WTC11 (cell line): ENCODE measurements around the gene ATP8B4. TPM values are rescaled to one million over a fixed set of nuclear protein-coding genes. Genes with fewer than 3 reads are reported as not detected.

Experiments used
- ATAC-seq: fragments of 200-7000 bp; cut with Tn5 transposase; 2 replicates; pipeline ENCODE4 v1.10.0; 2021; ENCODE audit warnings: mild to moderate bottlenecking, moderate library complexity
- CTCF ChIA-PET: fragments of 300-600 bp; sonication (Branson Sonifier 250); formaldehyde crosslinking; loops from one replicate; lab custom pipeline; 2021; ENCODE audit warnings: antibody characterized with exemption; lab: Charles Lee
- POLR2A ChIA-PET: fragments of 350-600 bp; sonication (Branson Sonifier 250); formaldehyde crosslinking; loops from one replicate; lab custom pipeline; 2021; ENCODE audit warnings: antibody characterized with exemption; lab: Charles Lee
- DNase-seq: peaks from one replicate; pipeline ENCODE4 v3.0.0; 2021; ENCODE audit warnings: low spot score
- H3K27ac Mint-ChIP-seq: 2 replicates; pipeline ENCODE4 v1.8.0; 2021; ENCODE audit warnings: mixed read lengths
- H3K27me3 Mint-ChIP-seq: 2 replicates; pipeline ENCODE4 v1.8.0; 2021; ENCODE audit warnings: low read depth, mild to moderate bottlenecking, moderate library complexity, mixed read lengths
- H3K36me3 Mint-ChIP-seq: 2 replicates; pipeline ENCODE4 v1.8.0; 2021; ENCODE audit warnings: mixed read lengths
- H3K4me1 Mint-ChIP-seq: 2 replicates; pipeline ENCODE4 v1.8.0; 2022; ENCODE audit warnings: mixed read lengths
- H3K4me3 Mint-ChIP-seq: 2 replicates; pipeline ENCODE4 v1.8.0; 2021; ENCODE audit warnings: mild to moderate bottlenecking, moderate library complexity, mixed read lengths
- H3K9me3 Mint-ChIP-seq: 2 replicates; pipeline ENCODE4 v1.8.0; 2021; ENCODE audit warnings: mixed read lengths
- CBFB ChIP-seq: sonication (generic); formaldehyde crosslinking; IDR thresholded peaks from 2 replicates; pipeline ENCODE4 v1.8.1; 2022; ENCODE audit warnings: mild to moderate bottlenecking, low read depth, missing genetic modification reagents
- E2F4 ChIP-seq: sonication (generic); formaldehyde crosslinking; IDR thresholded peaks from 2 replicates; pipeline ENCODE4 v1.8.1; 2022; ENCODE audit warnings: low read depth, mild to moderate bottlenecking, moderate library complexity, missing genetic modification reagents, borderline replicate concordance
- ELF4 ChIP-seq: sonication (generic); formaldehyde crosslinking; IDR thresholded peaks from 2 replicates; pipeline ENCODE4 v1.8.1; 2022; ENCODE audit warnings: low read depth, mild to moderate bottlenecking, moderate library complexity, missing genetic modification reagents
- FOXP1 ChIP-seq: sonication (generic); formaldehyde crosslinking; IDR thresholded peaks from 2 replicates; pipeline ENCODE4 v1.8.0; 2022; ENCODE audit warnings: missing genetic modification reagents, mild to moderate bottlenecking, moderate library complexity, borderline replicate concordance
- GRHL2 ChIP-seq: fragments of 250-450 bp; sonication (Bioruptor Pico); IDR thresholded peaks from 2 replicates; pipeline ENCODE4 v1.8.0; 2022; ENCODE audit warnings: mild to moderate bottlenecking, moderate library complexity; ENCODE audit not compliant: insufficient replicate concordance, severe bottlenecking
- HMGA2 ChIP-seq: fragments of 250-450 bp; sonication (Bioruptor Pico); IDR thresholded peaks from 2 replicates; pipeline ENCODE4 v1.4.0; 2021; ENCODE audit warnings: mild to moderate bottlenecking, moderate library complexity
- JAZF1 ChIP-seq: fragments of 250-450 bp; sonication (Bioruptor Pico); IDR thresholded peaks from 2 replicates; pipeline ENCODE4 v1.9.0; 2021; ENCODE audit warnings: moderate library complexity, mild to moderate bottlenecking, inconsistent platforms
- JUN ChIP-seq: sonication (generic); formaldehyde crosslinking; IDR thresholded peaks from 2 replicates; pipeline ENCODE4 v1.8.0; 2023; ENCODE audit warnings: mild to moderate bottlenecking, missing genetic modification reagents
- NFE2L1 ChIP-seq: sonication (generic); formaldehyde crosslinking; IDR thresholded peaks from 2 replicates; pipeline ENCODE4 v1.8.1; 2023; ENCODE audit warnings: missing genetic modification reagents
- NR2C2 ChIP-seq: sonication (generic); formaldehyde crosslinking; IDR thresholded peaks from 2 replicates; pipeline ENCODE4 v1.8.0; 2022; ENCODE audit warnings: mild to moderate bottlenecking, missing genetic modification reagents
- ZNF138 ChIP-seq: sonication (generic); formaldehyde crosslinking; conservative IDR thresholded peaks from 2 replicates; pipeline ENCODE4 v1.8.1; 2022; ENCODE audit warnings: mild to moderate bottlenecking, moderate library complexity, missing genetic modification reagents
- ZNF219 ChIP-seq: sonication (generic); formaldehyde crosslinking; IDR thresholded peaks from 2 replicates; pipeline ENCODE4 v1.8.0; 2023; ENCODE audit warnings: missing genetic modification reagents, mild to moderate bottlenecking, borderline replicate concordance
- ZNF232 ChIP-seq: sonication (generic); formaldehyde crosslinking; IDR thresholded peaks from 2 replicates; pipeline ENCODE4 v1.8.0; 2022; ENCODE audit warnings: mild to moderate bottlenecking, missing genetic modification reagents
- ZNF263 ChIP-seq: sonication (generic); formaldehyde crosslinking; IDR thresholded peaks from 2 replicates; pipeline ENCODE4 v1.8.1; 2022; ENCODE audit warnings: low read depth, mild to moderate bottlenecking, moderate library complexity, missing genetic modification reagents
- ZNF281 ChIP-seq: sonication (generic); formaldehyde crosslinking; IDR thresholded peaks from 2 replicates; pipeline ENCODE4 v1.8.0; 2023; ENCODE audit warnings: mild to moderate bottlenecking, missing genetic modification reagents
- ZNF317 ChIP-seq: sonication (generic); formaldehyde crosslinking; IDR thresholded peaks from 2 replicates; pipeline ENCODE4 v1.8.1; 2023; ENCODE audit warnings: low read depth, mild to moderate bottlenecking, moderate library complexity, missing genetic modification reagents, borderline replicate concordance
- total RNA-seq: library from RNA; stranded (reverse); gene quantifications from 3 replicates; pipeline ENCODE4 v1.2.3, GENCODE V29; 2021
- TF ChIP-seq, protein P1 (sequence below): fragments of 250-450 bp; sonication (Bioruptor Pico); IDR thresholded peaks from 2 replicates; pipeline ENCODE4 v2.1.2; 2022; ENCODE audit warnings: mild to moderate bottlenecking, moderate library complexity
- TF ChIP-seq, protein P2 (sequence below): sonication (generic); formaldehyde crosslinking; IDR thresholded peaks from 2 replicates; pipeline ENCODE4 v1.8.0; 2022; ENCODE audit warnings: mild to moderate bottlenecking, missing genetic modification reagents
- TF ChIP-seq, protein P3 (sequence below): sonication (generic); formaldehyde crosslinking; IDR thresholded peaks from 2 replicates; pipeline ENCODE4 v1.8.1; 2023; ENCODE audit warnings: mild to moderate bottlenecking, missing genetic modification reagents
- TF ChIP-seq, protein P4 (sequence below): sonication (generic); formaldehyde crosslinking; IDR thresholded peaks from 2 replicates; pipeline ENCODE4 v1.8.1; 2023; ENCODE audit warnings: mild to moderate bottlenecking, missing genetic modification reagents

The ATP8B4 gene
- total RNA-seq, 1 experiment from 2014 or later, result 0.37 TPM

DNA sequence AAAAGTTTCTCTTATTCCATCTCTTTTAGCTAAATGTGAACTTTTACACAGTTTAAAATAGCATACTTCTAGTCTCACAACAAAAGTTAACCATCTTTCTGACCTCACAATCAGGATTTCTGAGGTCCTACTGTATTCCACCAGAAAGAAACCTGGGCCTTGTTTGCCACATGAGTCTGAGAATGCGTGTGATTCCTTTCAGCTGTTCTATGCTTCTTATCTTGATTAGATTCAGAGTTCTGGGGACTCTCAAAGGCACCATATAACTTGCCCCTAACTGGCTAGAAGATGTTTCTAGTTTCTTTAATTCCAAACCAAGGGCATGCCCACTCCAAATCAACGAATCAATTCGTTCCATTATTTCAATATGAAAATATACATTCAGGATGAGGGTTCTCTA lies 131.1 kb downstream of the ATP8B4 start:
- Mint-ChIP-seq H3K4me3 (no peak overlapping the region), H3K27ac (no peak overlapping the region), H3K36me3 (no peaks in the 10 kb centered on the region), H3K9me3 (no peaks in the 10 kb centered on the region), H3K4me1 (no peaks in the 10 kb centered on the region), H3K27me3 (no peaks in the 10 kb centered on the region)
- ATAC-seq, result no peak
- POLR2A ChIA-PET, result no interaction called here
- TF ChIP-seq E2F4 (CRISPR knock-in tag) (no peak), JAZF1 (CRISPR knock-in tag) (no peak), JUN (CRISPR knock-in tag) (no peak), ZNF263 (CRISPR knock-in tag) (no peak), ZNF138 (CRISPR knock-in tag) (no peak), ZNF317 (CRISPR knock-in tag) (no peak), NR2C2 (CRISPR knock-in tag) (no peak), HMGA2 (CRISPR knock-in tag) (no peak), NFE2L1 (CRISPR knock-in tag) (no peak), CBFB (CRISPR knock-in tag) (no peak), GRHL2 (CRISPR knock-in tag) (no peak), ELF4 (no peak), ZNF219 (CRISPR knock-in tag) (no peak), ZNF281 (CRISPR knock-in tag) (no peak), FOXP1 (no peak), ZNF232 (no peak)
- TF ChIP-seq, protein P1, sequence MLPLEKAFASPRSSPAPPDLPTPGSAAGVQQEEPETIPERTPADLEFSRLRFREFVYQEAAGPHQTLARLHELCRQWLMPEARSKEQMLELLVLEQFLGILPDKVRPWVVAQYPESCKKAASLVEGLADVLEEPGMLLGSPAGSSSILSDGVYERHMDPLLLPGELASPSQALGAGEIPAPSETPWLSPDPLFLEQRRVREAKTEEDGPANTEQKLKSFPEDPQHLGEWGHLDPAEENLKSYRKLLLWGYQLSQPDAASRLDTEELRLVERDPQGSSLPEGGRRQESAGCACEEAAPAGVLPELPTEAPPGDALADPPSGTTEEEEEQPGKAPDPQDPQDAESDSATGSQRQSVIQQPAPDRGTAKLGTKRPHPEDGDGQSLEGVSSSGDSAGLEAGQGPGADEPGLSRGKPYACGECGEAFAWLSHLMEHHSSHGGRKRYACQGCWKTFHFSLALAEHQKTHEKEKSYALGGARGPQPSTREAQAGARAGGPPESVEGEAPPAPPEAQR (CRISPR knock-in tag), result no peak
- TF ChIP-seq, protein P2, sequence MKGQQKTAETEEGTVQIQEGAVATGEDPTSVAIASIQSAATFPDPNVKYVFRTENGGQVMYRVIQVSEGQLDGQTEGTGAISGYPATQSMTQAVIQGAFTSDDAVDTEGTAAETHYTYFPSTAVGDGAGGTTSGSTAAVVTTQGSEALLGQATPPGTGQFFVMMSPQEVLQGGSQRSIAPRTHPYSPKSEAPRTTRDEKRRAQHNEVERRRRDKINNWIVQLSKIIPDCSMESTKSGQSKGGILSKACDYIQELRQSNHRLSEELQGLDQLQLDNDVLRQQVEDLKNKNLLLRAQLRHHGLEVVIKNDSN (CRISPR knock-in tag), result no peak
- TF ChIP-seq, protein P3, sequence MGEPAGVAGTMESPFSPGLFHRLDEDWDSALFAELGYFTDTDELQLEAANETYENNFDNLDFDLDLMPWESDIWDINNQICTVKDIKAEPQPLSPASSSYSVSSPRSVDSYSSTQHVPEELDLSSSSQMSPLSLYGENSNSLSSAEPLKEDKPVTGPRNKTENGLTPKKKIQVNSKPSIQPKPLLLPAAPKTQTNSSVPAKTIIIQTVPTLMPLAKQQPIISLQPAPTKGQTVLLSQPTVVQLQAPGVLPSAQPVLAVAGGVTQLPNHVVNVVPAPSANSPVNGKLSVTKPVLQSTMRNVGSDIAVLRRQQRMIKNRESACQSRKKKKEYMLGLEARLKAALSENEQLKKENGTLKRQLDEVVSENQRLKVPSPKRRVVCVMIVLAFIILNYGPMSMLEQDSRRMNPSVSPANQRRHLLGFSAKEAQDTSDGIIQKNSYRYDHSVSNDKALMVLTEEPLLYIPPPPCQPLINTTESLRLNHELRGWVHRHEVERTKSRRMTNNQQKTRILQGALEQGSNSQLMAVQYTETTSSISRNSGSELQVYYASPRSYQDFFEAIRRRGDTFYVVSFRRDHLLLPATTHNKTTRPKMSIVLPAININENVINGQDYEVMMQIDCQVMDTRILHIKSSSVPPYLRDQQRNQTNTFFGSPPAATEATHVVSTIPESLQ (CRISPR knock-in tag), result no peak
- TF ChIP-seq, protein P4, sequence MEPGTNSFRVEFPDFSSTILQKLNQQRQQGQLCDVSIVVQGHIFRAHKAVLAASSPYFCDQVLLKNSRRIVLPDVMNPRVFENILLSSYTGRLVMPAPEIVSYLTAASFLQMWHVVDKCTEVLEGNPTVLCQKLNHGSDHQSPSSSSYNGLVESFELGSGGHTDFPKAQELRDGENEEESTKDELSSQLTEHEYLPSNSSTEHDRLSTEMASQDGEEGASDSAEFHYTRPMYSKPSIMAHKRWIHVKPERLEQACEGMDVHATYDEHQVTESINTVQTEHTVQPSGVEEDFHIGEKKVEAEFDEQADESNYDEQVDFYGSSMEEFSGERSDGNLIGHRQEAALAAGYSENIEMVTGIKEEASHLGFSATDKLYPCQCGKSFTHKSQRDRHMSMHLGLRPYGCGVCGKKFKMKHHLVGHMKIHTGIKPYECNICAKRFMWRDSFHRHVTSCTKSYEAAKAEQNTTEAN (CRISPR knock-in tag), result no peak
- no peak for DNase-seq
- CTCF ChIA-PET, result interaction anchor here (1.2 kb wide), 1 partner anchor 111 kb away, joined by 7 read pairs; no protein-coding TSS in a partner anchor
